Amygdala (tissue), 56 donors: ENCODE data around the gene LAPTM5.
"Not testable (repeated sequence)": the region's sequence is repeated elsewhere in the genome, so short reads cannot be mapped to it uniquely, and the experiment has no call there.

Experiments
- DNase-seq, 56 donors: peaks; one replicate each; lab custom pipeline; 2025; lab: John Stamatoyannopoulos, UW

The LAPTM5 gene

GRCh38 chr1:30688920-30689794 lies 68.4 kb downstream of the LAPTM5 start:
- no peak for DNase-seq

GRCh38 chr1:30688516-30688915 lies 69.1 kb downstream of the LAPTM5 start:
- not testable (repeated sequence) for DNase-seq

DNA sequence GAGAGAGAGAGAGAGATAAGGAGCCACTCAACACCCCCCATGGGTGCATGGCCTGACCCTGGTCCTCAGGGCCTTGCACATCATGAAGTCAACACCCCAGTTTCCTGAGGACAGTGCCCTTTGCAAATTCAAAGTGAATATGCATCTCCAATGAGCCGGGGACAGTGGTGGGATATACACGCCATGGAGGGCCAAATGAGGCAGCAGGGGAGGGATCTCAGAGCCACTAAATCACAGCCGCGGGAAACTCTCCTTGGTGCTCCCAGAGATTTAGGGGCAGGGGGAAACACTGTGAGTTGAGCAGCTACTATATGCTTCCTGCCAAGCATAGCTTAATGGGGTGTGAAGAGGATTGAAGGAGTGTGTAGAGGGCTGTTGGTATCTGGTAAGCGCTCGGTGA lies 69.7 kb downstream of the LAPTM5 start:
- no peak for DNase-seq

- DNase-seq = no peak
Measured at GRCh38 chr1:30686236-30686935, 71.2 kb downstream of the LAPTM5 start.

DNA sequence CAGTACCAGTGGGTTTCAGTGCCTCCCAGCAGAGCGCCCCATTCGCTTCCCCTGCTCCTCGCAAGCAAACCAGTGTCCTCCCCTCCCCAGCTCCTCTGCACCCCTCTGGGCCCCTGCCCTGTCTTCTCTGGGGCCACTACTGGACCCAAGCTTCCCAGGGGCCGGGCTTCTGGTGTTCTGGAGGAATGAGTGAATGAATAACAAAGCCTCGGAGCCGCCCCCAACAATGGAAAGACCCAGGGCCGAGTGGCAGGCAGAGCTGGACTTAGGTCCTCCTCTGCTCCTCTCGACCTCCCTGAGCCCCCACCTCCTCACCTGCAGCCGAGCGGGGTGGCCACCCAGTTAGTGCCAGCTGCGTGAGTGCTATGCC lies 71.8 kb downstream of the LAPTM5 start:
- DNase-seq = no peak

DNA sequence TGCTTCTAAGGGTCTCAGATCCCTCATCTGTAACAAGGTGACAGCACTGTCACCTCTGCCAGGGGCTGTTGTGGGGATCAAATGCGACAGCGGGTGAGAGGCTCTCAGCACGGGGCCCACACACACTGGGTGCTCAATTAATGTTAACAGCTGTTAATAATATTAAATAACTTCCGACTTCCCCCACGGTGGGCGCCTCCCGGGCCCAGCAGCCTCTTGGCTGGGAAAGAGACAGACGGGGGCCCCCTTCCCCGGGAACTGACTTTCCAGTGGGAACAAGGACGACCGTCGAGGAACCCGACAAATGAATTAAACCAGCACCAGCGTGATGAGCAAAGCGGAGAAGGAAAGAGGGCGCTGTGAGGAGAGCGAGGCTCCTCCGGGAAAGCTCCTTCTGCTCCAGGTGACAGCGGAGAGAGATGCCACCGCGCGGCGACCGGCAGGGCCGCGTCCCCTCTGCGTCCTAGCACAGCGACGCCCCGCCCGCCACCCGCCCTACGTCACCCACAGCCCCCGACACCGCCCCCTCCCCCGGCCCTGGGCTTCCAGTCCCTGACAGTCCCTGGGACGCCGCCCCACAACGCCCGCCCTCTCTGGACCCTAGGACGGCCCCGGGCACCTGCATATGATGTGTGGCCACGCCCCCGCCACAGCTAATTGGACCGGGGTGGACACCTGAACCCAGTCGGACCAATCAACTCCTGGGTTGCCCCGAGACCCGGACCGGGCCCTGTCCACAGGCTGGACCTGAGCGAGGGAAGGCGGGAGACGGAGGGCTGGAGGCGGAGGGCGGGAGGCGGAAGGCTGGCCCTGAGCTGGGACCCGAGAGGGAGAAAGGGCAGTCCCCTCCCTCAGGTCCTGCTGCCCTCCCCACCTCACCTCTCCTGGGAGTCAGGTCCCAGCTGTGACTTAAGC lies 72.4 kb downstream of the LAPTM5 start:
- DNase-seq = peak in 6 of 56 donors; percentile 7 to 46 (median 21)

DNA sequence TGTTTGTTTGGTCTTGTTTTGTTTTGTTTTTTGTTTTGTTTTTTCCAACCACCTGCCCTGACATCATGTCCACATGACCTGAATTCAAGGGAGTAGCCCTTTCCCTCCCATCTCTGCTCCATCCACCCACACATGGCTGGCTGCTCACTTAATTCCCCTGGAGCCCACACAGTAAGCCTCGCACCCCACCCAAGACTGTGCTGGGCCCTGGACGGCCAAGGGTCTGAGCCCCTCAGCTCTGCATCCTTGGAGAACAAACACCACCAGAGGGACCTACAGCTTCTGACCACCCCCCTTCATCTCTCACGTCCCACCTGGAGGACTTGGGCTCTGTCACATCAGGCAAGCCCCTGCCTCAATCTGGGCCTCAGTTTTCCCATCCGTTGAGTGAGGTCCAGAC lies 73.3 kb downstream of the LAPTM5 start:
- DNase-seq = no peak

GRCh38 chr1:30683699-30684098 lies 73.9 kb downstream of the LAPTM5 start:
- no peak for DNase-seq
